ENCODE data around the gene UCN2.

The UCN2 gene

GRCh38 chr3:48563382-48563918 lies at the start of gene UCN2:
Gene UCN2, minus strand, starts transcription at chr3:48563781. Its CDS starts 657 bp downstream, at chr3:48563124.
- peak; percentile 61 for DNase-seq

- DNase-seq, result no peak
Observed at GRCh38 chr3:48612309-48612708, 48.7 kb upstream of the UCN2 start.

DNA sequence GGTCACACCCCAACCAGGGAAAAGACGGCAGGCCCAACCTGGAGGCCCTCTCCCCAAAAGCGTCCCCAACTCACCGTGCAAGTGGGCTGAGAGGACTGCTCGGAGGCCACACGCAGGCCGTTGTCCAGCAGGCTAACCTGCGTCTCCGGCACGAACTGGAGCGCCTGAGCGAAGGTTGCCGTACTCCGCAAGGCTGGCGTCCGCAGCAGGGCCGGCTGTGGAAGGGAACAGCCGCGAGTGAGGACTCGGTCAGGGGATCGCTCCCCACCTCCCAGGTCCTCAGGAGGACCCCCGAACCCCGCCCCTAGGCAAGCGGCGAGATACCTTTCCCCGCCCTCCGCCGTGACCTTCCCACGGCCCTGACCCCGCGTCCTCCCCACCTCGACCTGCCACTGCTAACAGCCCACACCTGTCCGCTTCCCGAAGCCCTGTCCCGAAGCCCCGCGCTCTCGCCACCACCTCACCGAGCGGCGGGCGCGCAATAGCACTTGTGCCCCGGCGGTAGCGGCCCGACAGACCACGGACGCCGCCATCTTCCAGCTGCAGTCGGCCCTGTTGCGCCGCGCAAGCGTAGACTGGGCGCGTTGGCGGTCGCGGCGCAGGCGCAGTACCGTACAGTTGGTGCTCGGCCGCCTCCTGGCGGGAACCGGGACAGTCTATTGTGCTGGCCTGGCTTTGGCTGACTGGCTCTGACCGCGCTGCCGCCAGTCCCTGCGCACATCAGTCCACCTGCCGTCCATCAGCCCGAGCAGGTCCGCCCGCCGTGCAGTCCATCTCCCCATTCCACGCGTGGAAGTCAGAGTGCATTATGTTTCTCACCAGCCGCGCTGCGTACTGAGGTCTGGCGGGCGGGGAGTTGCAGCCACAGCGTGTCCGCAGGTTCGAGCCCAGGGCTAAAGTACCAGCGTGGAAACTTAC lies 45.8 kb upstream of the UCN2 start, which contains the start of gene UQCRC1:
Gene UQCRC1, minus strand, starts transcription at position 559 of the 918 bp plus-strand sequence. Its CDS starts 26 bp downstream, at position 533.
- DNase-seq, result peak; percentile 95

GRCh38 chr3:48607519-48607918 lies 43.9 kb upstream of the UCN2 start:
- no peak for DNase-seq

GRCh38 chr3:48601622-48601994 lies 38.0 kb upstream of the UCN2 start:
- no peak for DNase-seq

- DNase-seq, result no peak
Observed at GRCh38 chr3:48600711-48601621, 37.4 kb upstream of the UCN2 start.

GRCh38 chr3:48599509-48600285 lies 36.1 kb upstream of the UCN2 start:
- DNase-seq, result no peak

DNA sequence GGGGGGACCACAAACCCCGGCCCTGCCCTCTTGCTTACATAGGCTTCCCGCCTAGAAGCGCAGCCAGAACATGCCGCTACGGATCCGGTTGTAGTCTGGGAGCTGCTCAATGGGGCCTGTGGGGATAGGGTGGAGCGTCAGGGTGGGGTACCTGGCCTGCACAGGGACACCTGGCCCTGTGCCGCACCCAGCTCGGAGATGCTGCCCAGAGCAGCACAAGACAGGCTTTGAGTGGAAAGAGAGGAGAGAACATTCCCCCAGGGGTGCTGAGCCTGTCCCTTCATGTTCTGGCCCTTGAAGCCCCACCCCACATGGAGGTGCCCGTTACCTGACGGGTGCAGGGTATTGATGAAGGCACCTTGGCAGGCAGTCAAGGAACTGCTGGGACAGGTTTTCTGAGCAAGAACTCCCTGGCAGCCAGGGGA lies 35.5 kb upstream of the UCN2 start:
- peak; percentile 27 for DNase-seq

GRCh38 chr3:48598323-48599076 lies 34.9 kb upstream of the UCN2 start:
- peak; percentile 38 for DNase-seq

DNA sequence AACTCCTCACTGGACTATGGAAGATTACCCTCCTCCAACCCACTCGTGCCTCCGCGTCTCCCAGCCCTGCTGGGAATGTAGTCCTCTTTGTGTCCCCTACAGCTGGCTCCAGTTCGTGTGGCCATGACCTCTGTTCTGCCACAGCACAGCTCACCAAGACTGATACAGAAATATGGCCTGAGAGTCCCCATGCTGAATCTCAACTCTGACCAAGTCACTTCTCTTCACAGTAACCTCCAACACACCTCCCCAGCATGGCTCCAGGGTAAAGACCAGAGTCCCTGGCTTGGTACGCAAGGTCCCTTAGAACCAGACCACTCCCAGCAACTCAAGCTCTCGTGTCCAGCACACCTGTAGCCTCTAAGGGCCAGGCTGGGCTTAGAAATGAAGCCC lies 33.8 kb upstream of the UCN2 start:
- DNase-seq, result peak; percentile 10

GRCh38 chr3:48596676-48597407 lies 33.3 kb upstream of the UCN2 start:
- peak; percentile 33 for DNase-seq

- peak; percentile 40 for DNase-seq
Observed at GRCh38 chr3:48596157-48596556, 32.6 kb upstream of the UCN2 start.

GRCh38 chr3:48595526-48596121 lies 32.0 kb upstream of the UCN2 start:
- peak; percentile 96 for DNase-seq

DNA sequence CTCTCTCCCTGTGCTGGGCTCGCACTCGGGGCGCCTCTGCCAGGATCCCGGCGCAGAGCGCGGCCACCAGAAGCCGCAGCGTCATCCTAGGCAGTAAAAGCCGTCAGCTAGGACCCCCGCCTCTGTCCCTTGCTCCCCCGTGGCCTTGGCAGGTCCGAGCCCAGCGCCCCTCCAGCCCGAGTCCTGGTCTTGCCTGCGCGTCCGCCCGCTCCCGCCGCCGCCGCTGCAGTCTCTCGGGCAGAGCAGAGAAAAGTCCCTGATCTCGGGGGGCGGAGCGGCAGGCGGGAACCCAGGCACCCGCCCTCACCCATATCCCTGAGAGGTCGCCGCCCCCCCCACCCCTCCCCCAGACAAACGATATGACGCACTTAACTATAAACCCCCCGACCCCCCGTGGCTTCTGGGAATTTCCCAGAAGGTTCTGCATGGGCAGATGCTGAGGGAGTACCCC lies 31.5 kb upstream of the UCN2 start, which contains the start of gene COL7A1:
Gene COL7A1, minus strand, starts transcription at position 255 of the 451 bp plus-strand sequence. Its CDS starts 170 bp downstream, at position 85.
- DNase-seq, result no peak

DNA sequence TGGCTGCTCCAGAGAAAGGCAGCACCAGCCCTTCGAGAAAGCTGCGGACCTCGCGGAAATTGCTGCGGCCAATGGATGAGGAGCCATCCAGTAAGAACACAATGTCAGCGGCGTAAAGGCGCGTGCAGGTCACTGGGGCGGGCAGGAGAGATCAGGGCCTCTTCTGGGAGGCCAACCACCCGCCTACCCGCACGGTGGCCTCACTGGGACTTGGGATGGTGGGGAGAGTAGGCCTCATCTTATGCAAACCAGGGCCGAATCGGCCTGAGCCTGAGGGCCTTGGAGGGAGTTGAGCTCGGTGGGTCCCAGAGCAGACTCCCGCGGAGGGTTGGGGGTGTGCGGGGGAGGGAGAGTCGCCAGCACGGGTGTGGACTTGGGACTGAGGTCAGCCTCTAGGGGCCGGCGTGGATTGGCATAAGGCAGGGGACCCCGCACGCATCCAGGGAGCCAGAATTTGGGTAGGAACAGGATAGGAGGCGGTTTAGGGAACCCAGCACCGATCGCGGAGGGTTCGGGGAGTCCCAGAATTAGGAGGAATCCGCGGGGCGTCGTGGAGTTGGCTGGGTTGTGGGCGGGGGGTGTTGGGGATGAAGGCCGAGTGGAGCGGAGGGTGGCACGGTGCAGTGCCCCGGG lies 31.0 kb upstream of the UCN2 start:
- DNase-seq, result no peak

DNA sequence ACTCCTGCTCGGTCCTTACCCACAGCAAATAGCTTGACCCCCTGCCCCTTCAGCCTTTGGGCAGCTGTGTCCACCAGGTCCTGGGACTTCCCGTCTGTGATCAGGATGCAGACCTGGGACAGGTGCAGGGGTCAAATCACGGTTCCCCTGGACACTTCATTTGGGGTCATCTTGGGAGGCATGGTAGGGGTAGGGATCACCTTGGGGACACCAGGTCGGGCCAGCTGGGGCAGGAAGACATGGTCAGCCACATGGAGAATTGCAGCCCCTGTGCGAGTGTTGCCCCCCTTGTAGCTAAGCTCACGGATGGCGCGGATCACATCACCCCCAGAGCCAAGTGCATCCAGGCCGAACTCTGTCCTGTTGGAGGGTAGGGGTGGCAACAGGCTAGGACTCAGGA lies 29.8 kb upstream of the UCN2 start:
- no peak for DNase-seq

DNA sequence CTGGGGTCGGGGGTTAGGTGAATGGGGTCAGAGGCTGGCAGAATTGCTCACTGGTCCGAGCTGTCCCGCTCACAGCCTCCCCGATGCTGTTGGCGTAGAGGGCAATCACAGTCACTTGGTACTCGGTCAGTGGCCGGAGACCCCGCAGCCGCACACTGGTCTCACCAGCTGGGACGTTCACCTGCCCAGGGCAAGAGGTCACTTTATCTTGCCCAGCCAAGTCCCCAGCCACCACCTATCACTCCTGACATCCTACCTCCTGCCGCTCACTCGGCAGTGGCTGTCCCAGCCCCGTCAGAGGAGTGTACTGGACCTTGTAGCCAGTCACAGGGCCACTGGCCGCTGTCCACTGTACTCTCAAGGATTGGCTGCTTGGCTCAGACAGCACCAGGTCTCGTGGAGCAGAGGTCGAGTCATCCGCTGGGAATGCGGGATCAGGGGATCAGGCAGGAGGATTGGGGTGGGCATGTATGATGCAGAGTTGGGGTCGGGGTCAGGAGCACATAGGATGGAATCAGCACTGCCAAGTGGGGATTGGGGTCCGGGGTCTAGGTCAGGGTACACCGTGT lies 29.0 kb upstream of the UCN2 start:
- no peak for DNase-seq

DNA sequence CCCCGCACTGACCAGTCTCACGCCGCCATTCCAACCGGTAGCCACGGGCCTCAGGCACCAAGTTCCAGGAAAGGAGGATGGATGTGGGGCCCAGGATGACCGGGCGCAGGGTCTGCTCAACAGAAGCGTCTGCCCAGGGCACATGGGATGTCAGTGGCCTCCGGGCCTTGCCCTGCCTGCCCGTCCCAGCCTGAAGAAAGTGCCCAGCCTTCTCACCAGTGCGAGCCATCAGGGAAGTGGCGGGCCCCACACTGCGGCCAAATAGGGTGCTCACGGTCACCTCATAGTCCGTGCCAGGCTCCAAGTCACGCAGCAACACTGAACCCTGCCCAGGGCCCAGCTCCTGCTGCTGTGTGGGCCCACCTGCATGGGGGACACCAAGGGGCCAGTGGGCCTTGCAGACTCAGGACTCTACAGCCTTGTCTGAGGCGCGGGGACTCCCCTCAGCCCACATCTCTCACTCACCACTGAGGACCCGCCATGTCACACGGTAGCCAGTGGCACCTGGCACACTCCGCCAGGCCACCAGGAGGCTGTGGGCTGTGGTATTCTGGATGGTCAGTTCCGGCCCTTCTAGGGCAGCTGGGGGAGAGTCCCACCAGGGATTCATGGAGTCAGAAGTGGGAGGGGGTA lies 28.4 kb upstream of the UCN2 start:
- DNase-seq, result no peak

- DNase-seq, result no peak
Observed at GRCh38 chr3:48591436-48591835, 27.9 kb upstream of the UCN2 start.
